HG03095 (cell line): ENCODE results near the gene PAX7.
"Not testable (repeated sequence)": the region's sequence is repeated elsewhere in the genome, so short reads cannot be mapped to it uniquely, and the experiment has no call there.

ENCODE experiments used
- ATAC-seq: cut with Tn5 transposase; IDR thresholded peaks from one replicate; pipeline ENCODE4 v1.9.1; 2021; ENCODE audit warnings: moderate library complexity; ENCODE audit not compliant: unreplicated experiment

Gene PAX7

GRCh38 chr1:18630511-18631495 lies at the start of gene PAX7:
TSS of gene PAX7 (plus strand) at chr1:18630846. CDS start at chr1:18631604, 758 bp downstream.
- ATAC-seq: no peak

DNA sequence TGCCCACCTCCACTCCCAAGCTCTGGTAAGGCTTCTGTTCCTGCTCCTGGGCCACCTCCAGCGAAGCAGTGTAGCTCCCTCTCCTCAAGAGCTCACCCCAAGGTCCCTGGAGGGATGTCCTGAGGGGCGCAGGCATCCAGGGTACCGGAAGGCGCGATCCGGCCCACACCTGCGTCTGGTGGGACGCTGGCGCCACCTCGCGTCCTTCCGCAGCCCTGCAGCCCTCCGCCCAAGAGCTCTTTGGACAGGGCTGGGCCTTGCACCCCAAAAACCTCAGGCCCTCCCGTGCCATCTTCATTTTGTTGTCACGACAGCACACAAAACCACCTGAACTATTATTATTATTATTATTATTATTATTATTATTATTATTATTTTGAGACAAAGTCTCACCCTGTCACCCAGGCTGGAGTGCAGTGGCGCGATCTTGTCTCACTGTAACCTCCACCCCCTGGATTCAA lies 49.2 kb upstream of the PAX7 start:
- ATAC-seq: no peak

DNA sequence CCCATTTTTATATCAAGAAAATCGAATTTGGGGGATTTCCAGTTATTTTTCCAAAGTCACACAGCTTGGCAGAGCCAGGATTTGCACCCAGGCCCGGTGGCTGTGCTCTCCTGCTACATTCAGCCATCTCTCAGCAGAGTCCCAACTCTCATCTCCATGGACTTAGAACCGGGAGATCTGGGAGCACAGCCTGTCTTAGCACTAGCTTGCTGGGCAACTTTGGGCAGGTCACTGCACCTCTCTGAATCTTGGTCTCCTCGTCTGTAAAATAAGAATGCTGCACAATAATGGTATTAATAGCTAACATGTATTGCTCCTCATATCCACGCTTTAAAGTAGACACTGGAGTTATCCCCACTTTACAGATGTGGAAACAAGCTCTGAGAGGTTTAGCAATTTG lies 47.8 kb upstream of the PAX7 start:
- no peak for ATAC-seq

GRCh38 chr1:18583326-18583941 lies 47.2 kb upstream of the PAX7 start:
- no peak for ATAC-seq

DNA sequence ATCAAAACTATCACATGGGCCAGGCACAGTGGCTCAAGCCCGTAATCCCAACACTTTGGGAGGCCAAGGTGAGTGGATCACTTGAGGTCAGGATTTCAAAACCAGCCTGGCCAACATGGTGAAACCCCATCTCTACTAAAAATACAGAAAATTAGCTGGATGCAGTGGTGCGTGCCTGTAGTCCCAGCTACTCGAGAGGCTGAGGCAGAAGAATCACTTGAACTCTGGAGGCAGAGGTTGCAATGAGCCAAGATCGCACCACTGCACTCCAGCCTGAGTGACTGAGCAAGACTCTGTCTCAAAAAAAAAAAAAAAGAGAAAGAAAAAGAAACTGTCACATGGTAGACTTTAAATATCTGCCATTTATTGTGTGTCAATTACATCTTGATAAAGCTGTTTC lies 44.6 kb upstream of the PAX7 start:
- not testable (repeated sequence) for ATAC-seq

- no peak for ATAC-seq
Measured at GRCh38 chr1:18588093-18588492, 42.6 kb upstream of the PAX7 start.

- no peak for ATAC-seq
Measured at GRCh38 chr1:18592368-18592767, 38.3 kb upstream of the PAX7 start.

- no peak for ATAC-seq
Measured at GRCh38 chr1:18597160-18598042, 33.2 kb upstream of the PAX7 start.

DNA sequence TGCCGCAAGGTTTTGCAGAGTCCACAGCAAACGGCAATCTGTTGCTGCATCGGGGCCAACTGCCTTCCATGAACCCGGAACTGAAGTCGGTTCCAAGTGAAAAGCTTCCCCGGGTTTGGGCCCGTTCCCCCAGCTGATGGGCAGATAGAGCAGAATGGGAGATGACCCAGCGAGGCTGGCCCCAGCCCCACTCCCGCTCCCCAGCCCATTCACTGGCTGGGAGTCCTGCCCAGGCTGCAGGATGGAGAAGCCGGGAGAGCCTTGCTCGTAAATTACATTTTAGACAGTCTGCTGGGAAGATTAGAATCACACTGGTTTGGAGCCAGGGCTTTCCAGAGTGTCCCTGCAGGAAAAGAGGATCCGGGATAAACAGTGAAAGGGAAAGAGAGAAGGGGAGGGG lies 31.6 kb upstream of the PAX7 start:
- ATAC-seq: no peak

DNA sequence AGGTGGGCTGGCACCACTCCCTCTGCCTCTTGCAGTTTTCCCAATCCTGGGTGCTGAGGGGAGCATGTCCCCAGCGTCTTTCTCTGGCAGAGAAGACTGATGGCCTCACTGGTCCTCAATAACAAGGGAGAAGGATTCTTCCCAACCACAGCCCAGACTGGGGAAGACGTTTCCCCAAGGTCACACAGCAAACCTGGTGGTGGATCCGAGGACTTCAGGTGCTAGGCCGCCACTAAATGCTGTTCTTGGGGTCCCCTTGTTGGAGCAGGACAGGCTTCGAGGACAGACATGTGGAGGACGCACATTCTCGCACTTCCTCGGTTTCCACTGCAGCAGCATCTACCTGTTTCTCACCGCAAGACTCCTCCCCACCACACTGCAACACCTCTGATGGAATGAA lies 30.9 kb upstream of the PAX7 start:
- ATAC-seq: no peak

DNA sequence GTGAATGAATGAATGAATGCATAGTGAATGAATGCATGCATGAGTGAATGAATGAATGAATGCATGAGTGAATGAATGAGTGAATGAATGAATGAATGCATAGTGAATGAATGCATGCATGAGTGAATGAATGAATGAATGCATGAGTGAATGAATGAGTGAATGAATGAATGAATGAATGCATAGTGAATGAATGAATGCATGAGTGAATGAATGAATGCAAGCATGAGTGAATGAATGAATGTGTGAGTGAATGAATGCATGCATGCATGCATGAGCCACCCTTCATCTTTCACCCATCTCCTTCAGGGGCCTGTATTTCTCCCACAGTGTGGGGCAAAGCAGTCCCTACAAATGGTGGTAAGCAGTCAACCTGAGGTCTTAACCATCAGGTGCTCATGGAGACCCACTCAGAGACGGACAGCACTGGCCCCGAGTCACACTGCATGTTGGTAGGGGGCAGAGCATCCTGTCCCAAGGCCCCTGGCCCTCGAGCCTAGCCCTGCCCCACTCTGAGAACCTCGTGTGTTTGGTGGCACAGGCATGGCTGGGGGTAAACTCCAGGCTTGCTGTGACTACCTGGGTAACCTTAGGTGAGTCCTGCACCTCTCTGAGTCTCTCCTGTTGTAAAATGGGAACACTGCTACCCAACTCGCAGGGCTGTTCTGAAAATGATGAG lies 28.0 kb upstream of the PAX7 start:
- ATAC-seq: no peak

- ATAC-seq: no peak
Measured at GRCh38 chr1:18603212-18603852, 27.3 kb upstream of the PAX7 start.

DNA sequence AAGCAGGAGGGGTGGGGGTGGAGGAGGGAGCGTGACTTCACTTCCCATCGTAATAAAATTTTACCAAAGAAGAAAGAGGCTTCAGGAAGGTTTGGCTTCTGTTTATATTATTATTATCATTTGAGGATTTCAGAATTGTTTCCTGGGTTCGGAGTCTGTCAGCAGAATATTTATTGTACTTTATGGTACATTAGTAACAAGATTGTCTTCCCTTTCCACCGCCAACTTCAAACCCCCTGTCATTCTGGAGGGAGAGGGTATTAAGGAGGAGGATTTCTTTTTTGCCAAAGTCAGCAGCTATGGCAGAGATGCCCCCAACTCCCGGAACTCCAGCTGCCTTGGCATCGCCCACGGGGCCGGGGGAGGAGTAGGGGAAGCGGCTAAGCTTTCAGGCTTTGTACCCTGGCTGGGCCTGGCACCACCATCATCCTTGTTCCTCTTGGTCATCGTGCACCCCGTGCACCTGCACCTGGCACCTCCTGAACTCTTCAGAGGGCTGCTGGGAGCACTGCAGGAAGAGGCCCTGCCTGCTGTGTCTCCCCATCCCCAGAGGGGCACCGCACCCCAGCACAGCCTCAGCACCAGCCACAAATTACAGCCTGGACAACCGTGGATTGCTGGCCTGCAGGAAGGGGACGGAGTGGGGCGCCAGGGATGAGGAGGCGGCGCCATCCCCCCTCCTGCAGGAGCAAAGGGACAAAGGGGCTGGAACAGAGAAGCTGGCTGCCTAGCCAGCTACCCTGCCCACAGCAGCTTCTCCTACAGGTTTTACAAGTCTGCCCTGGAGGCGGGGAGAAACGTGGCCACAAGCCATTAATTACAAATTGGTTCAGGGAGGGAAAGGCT lies 24.0 kb upstream of the PAX7 start:
- ATAC-seq: no peak

GRCh38 chr1:18607289-18607760 lies 23.3 kb upstream of the PAX7 start:
- no peak for ATAC-seq

DNA sequence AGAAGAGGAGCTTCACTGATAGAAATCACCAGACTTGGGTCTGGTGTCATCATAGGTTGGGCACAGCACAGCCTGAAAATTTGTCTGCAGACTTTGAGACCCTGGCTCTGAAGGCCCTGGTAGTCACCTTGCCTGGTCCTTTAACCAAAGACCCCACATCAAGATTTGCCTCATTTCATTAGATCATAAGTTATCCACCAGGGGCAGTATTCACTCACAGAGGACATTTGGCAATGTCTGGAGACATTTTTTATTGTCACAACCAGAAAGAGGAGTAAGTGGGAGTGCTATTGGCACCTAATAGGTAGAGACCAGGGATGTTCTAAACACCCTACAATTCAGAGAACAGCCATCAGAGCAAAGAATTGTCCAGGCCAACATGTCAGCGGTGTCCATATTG lies 22.1 kb upstream of the PAX7 start:
- no peak for ATAC-seq

DNA sequence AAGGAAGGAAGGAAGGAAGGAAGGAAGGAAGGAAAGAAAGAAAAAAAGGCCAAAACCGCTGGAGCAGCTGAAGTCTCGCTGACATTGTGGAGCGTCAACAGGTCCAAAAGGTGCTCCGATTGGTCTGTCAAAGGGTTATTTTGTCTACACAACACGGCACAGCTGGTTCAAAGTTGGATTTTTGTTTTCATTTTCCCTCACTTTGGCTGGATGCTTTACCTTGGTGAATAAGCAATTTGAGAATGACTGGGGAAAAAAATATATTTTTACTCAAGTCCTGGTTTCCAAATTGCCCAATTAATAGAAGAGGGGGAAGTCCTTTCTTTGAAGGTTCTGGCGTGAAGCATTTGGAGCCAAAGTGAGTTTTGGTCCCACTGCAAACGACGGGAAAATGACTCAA lies 19.3 kb upstream of the PAX7 start:
- ATAC-seq: no peak

DNA sequence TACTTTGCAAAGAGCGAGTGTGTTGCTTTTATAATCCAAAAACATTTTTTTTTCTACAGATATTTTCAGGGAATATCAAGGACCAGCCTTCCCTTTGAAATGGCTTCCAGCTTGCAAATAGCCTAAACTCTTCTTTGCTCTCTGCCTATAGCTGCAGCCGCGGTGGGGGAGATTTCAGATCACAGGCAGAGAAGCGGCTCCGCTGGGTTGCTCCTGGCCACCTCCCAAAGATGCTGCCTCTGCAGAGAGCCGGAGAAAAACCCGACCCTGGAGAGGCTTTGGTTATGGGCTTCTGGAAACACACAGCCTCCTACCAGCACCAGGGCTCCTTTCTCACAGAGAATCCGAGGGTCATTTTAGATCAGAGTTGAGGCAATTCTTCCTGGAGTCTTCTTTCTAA lies 18.6 kb upstream of the PAX7 start:
- no peak for ATAC-seq

GRCh38 chr1:18614069-18614735 lies 16.4 kb upstream of the PAX7 start:
- ATAC-seq: no peak
